Measurements from ENCODE around the gene OVOL1. TPM values are rescaled to one million over a fixed set of nuclear protein-coding genes. Genes with fewer than 3 reads are reported as not detected.

OVOL1 gene
- total and polyA plus RNA-seq, 2 of the 8 experiments (the other 6 are each of a cell fraction or from before 2014, with no cell fraction given): 2.6 to 3.4 TPM

GRCh38 chr11:65781152-65781961 lies 5.5 kb upstream of the OVOL1 start (continued):
- TF ChIP-seq CTCF (IDR thresholded peaks at IDR 0.05; ENCODE audit: control extremely low read depth in 1 of 3, insufficient read depth in 1 of 3, low read depth in 1 of 3, low read length in 3 of 3) (peak in 2 of 3 experiments; percentile 36 to 39; a peak in 3 of 4 replicates), YY1 (IDR thresholded peaks at IDR 0.05; ENCODE audit: low read depth, low read length) (0 out of 2 replicates have a peak, but pooled peaks have one; percentile 3), USF2 (IDR thresholded peaks at IDR 0.05; ENCODE audit: low read length) (no peak), HDAC6 (IDR thresholded peaks at IDR 0.05; ENCODE audit: low read depth, low read length) (no peak), BCL11A (IDR thresholded peaks at IDR 0.05; ENCODE audit: low read depth in 2 of 2, low read length in 2 of 2) (no peak), MAX (IDR thresholded peaks at IDR 0.05) (peak; percentile 54; the same call in 1 of the 2 replicates), GTF2F1 (IDR thresholded peaks at IDR 0.05; ENCODE audit: borderline replicate concordance, low read depth, low read length) (no peak), EGR1 (IDR thresholded peaks at IDR 0.05; ENCODE audit: borderline replicate concordance, low read depth, low read length) (no peak), E2F6 (IDR thresholded peaks at IDR 0.05) (peak; percentile 29; the same call in 1 of the 2 replicates), KDM5A (IDR thresholded peaks at IDR 0.05; ENCODE audit: low read length) (no peak), TCF12 (IDR thresholded peaks at IDR 0.05; ENCODE audit: low read depth, low read length) (0 out of 2 replicates have a peak, but pooled peaks have one; percentile 25), TAF1 (IDR thresholded peaks at IDR 0.05; ENCODE audit: low read depth, low read length) (peak; percentile 38; the same call in 1 of the 2 replicates), HDAC2 (IDR thresholded peaks at IDR 0.05; ENCODE audit: borderline replicate concordance in 1 of 2, low read depth in 2 of 2, low read length in 2 of 2) (no peak), SUZ12 (IDR thresholded peaks at IDR 0.05; ENCODE audit: low read length) (no peak), NANOG (IDR thresholded peaks at IDR 0.05; ENCODE audit: insufficient read depth, low read depth, low read length, poor library complexity, severe bottlenecking) (no peak), JUN (IDR thresholded peaks at IDR 0.05; ENCODE audit: low read depth, low read length) (no peak)
